ENCODE data around the gene BDH1. TPM values are rescaled to one million over a fixed set of nuclear protein-coding genes. Genes with fewer than 3 reads are reported as not detected.
A peak's percentile ranks its signal among the peaks of the same experiment; 100 is the strongest.

The BDH1 gene
- polyA plus RNA-seq, 1 experiment: 6.1 TPM

DNA sequence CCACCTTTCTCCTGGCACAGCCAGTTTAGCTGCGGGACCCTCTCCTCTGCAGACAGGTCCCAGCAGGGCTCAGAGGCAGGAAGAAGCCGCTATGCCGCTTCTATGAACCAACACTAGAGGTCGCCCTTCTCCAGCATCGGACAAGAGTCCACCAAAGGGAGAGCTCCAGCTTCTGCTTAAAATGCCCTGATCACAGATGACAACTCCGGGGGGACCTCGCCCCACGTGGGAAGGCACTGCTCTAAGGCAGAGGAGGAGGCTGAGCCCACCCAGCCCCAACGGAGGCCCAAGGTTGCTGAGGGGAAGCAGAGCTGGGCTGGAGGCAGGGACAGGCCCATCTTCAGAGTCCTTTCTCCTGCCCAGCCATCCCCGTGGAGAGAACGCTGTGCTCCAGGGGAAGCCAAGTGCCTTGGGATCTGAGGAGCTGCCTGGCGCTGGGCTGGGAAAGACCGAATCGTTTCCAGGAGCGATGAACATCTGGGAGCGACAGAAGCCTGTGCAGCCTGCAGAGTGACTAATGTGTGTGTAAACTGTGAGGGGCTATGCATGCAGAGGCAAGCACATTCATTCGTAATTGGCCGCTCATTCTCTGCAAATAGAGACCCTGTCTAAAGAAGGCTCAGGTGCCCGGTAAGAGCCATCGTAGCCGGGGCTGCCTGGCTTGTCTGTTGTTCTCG, 43.5 kb upstream of the BDH1 start:
- peak; percentile 44 for DNase-seq (ENCODE audit: low read depth, low spot score)
- peak overlapping the region; percentile 39 for H3K27ac ChIP-seq (ENCODE audit: low read depth, low read length)
- peak overlapping the region; percentile 53 for H3K4me3 ChIP-seq (ENCODE audit: low read depth, low read length)
- ChIA-PET CTCF (interaction anchor here (0.5 to 4.0 kb wide), 34 partner anchors 11 to 1025 kb away, joined by 3 to 105 read pairs (median 4); partner anchors contain the start of gene BDH1), POLR2A (no interaction called here)
- no peaks in the 10 kb centered on the region for H3K27me3 ChIP-seq (ENCODE audit: control insufficient read depth, insufficient read depth, low read length)
- peak; percentile 90 for TF ChIP-seq CTCF (IDR thresholded peaks at IDR 0.05; ENCODE audit: low read depth, low read length)
- no peaks in the 10 kb centered on the region; the same call in 1 of the 2 replicates for H3K9me3 ChIP-seq (ENCODE audit: control insufficient read depth, insufficient read depth, low read length)

GRCh38 chr3:197598404-197598980, 42.7 kb upstream of the BDH1 start:
- DNase-seq (ENCODE audit: low read depth, low spot score): no peak
- H3K4me3 ChIP-seq (ENCODE audit: low read depth, low read length): no peak overlapping the region
- H3K27me3 ChIP-seq (ENCODE audit: control insufficient read depth, insufficient read depth, low read length): no peaks in the 10 kb centered on the region
- no peaks in the 10 kb centered on the region; the same call in 1 of the 2 replicates for H3K9me3 ChIP-seq (ENCODE audit: control insufficient read depth, insufficient read depth, low read length)
- H3K27ac ChIP-seq (ENCODE audit: low read depth, low read length): no peak overlapping the region
- no peak for TF ChIP-seq CTCF (IDR thresholded peaks at IDR 0.05; ENCODE audit: low read depth, low read length)
- ChIA-PET POLR2A (no interaction called here), CTCF (interaction anchor here (0.5 to 4.0 kb wide), 14 partner anchors 10 to 488 kb away, joined by 3 to 105 read pairs (median 6); no protein-coding TSS in a partner anchor)

DNA sequence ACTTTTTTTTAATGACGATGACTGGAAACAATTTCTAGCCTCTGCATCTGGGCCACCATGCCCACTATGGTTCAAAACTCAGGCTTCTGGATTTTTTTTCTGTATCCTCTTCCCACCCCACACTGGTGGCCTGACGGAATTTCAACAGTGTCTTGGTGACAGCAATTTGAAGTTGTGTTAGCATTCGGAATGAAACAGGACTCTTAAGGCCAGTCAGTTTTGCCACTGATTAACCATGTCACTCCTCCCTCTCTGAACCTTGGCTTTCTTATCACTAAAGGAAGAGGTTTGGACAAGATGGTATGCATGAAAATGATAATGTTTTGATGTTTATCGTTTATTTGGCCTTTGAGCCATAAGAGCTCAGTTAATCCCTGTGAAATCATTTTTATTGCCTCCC, 41.6 kb upstream of the BDH1 start:
- POLR2A ChIA-PET: no interaction called here

DNA sequence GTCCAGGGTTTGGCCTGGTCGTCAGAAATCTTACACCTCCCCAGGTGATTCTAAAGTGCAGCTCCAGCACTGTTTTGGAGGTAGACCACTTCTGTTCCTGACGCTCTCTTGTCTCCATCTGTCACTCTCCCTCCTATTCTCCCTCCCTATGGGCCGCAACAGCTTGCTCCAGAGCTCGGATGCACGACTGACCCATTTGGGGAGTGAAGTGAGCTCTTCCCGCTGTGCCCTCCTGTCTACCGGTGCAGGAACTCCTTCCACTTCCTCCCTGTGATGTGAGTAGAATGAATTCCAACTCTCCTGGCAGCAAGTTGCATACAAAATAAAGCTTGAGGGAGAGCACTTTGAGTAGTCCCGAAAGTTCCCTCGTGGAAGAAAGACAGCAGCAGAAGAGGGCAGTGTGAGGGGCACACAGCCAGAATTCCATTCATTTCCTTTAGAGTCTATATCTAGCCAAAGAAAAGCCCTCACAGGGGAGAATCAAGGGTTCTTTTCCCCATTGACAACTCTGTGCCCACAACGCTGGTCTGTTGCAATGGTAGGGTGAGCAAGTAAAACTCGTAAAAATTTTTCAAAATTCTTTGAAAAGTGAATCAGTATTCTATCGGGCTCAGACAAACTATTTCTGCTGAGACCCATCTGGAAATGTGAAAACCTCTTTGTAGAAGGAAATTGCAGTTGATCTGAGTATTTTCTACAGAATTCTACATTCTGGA, 39.9 kb upstream of the BDH1 start:
- no peak for DNase-seq (ENCODE audit: low read depth, low spot score)
- ChIA-PET POLR2A (interaction anchor here (1.0 kb wide), 1 partner anchor 9 kb away, joined by 3 read pairs; no protein-coding TSS in a partner anchor), CTCF (no interaction called here)
- Histone ChIP-seq H3K27me3 (ENCODE audit: control insufficient read depth, insufficient read depth, low read length) (no peaks in the 10 kb centered on the region), H3K9me3 (ENCODE audit: control insufficient read depth, insufficient read depth, low read length) (no peaks in the 10 kb centered on the region), H3K4me3 (ENCODE audit: low read depth, low read length) (no peak overlapping the region), H3K27ac (ENCODE audit: low read depth, low read length) (no peak overlapping the region)
- no peak for TF ChIP-seq CTCF (IDR thresholded peaks at IDR 0.05; ENCODE audit: low read depth, low read length)

More for the DNA sequence above, 41.6 kb upstream of the BDH1 start:
- CTCF ChIA-PET: interaction anchor here (0.8 to 4.0 kb wide), 6 partner anchors 9 to 33 kb away, joined by 3 to 105 read pairs (median 27); no protein-coding TSS in a partner anchor
- Histone ChIP-seq H3K9me3 (ENCODE audit: control insufficient read depth, insufficient read depth, low read length) (no peaks in the 10 kb centered on the region), H3K27me3 (ENCODE audit: control insufficient read depth, insufficient read depth, low read length) (no peaks in the 10 kb centered on the region), H3K4me3 (ENCODE audit: low read depth, low read length) (no peak overlapping the region), H3K27ac (ENCODE audit: low read depth, low read length) (no peak overlapping the region)
- no peak for DNase-seq (ENCODE audit: low read depth, low spot score)
- TF ChIP-seq CTCF (IDR thresholded peaks at IDR 0.05; ENCODE audit: low read depth, low read length): no peak

- H3K27ac ChIP-seq (ENCODE audit: low read depth, low read length): no peak overlapping the region
- TF ChIP-seq CTCF (IDR thresholded peaks at IDR 0.05; ENCODE audit: low read depth, low read length): no peak
- POLR2A ChIA-PET: no interaction called here
- H3K4me3 ChIP-seq (ENCODE audit: low read depth, low read length): no peak overlapping the region
- H3K27me3 ChIP-seq (ENCODE audit: control insufficient read depth, insufficient read depth, low read length): no peaks in the 10 kb centered on the region
- no peaks in the 10 kb centered on the region for H3K9me3 ChIP-seq (ENCODE audit: control insufficient read depth, insufficient read depth, low read length)
- CTCF ChIA-PET: no interaction called here
- DNase-seq (ENCODE audit: low read depth, low spot score): no peak
Observed at GRCh38 chr3:197593046-197593380, 37.2 kb upstream of the BDH1 start.
